Activated CD8-positive, alpha-beta memory T cell treated with anti-CD3 and anti-CD28 coated beads, Interleukin-2, amount 50 U/mL, for 48 hours (primary cell): ENCODE data around the gene PA2G4.
A peak's percentile ranks its signal among the peaks of the same experiment; 100 is the strongest.
"Not testable (repeated sequence)": the region's sequence is repeated elsewhere in the genome, so short reads cannot be mapped to it uniquely, and the experiment has no call there.

Source experiments
- DNase-seq: peaks from one replicate; pipeline ENCODE4 v3.0.0-alpha.2; 2020

The PA2G4 gene

GRCh38 chr12:56104109-56104814 is at the start of gene PA2G4:
Gene PA2G4, plus strand, starts transcription at chr12:56104559. Its CDS starts 179 bp downstream, at chr12:56104738.
- peak; percentile 97 for DNase-seq

GRCh38 chr12:56059964-56060363 is 44.4 kb upstream of the PA2G4 start:
- DNase-seq = not testable (repeated sequence)

- no peak for DNase-seq
Observed at GRCh38 chr12:56061982-56062381, 42.4 kb upstream of the PA2G4 start.

- no peak for DNase-seq
Observed at GRCh38 chr12:56062996-56063395, 41.4 kb upstream of the PA2G4 start.

- DNase-seq = no peak
Observed at GRCh38 chr12:56071648-56072047, 32.7 kb upstream of the PA2G4 start.

- DNase-seq = no peak
Observed at GRCh38 chr12:56074396-56074795, 30.0 kb upstream of the PA2G4 start.

- not testable (repeated sequence) for DNase-seq
Observed at GRCh38 chr12:56077966-56078365, 26.4 kb upstream of the PA2G4 start.

- no peak for DNase-seq
Observed at GRCh38 chr12:56078427-56078826, 25.9 kb upstream of the PA2G4 start.

GRCh38 chr12:56078931-56079722 is 25.2 kb upstream of the PA2G4 start:
- DNase-seq = peak; percentile 78

GRCh38 chr12:56079723-56080555 is 24.4 kb upstream of the PA2G4 start, which contains the start of gene ERBB3:
Gene ERBB3, plus strand, starts transcription at chr12:56080165. Its CDS starts 136 bp downstream, at chr12:56080301.
- DNase-seq = peak; percentile 79

GRCh38 chr12:56080556-56081138 is 23.7 kb upstream of the PA2G4 start:
- DNase-seq = no peak

- no peak for DNase-seq
Observed at GRCh38 chr12:56081393-56082347, 22.7 kb upstream of the PA2G4 start.

- no peak for DNase-seq
Observed at GRCh38 chr12:56082382-56082781, 22.0 kb upstream of the PA2G4 start.

GRCh38 chr12:56082967-56083366 is 21.4 kb upstream of the PA2G4 start:
- DNase-seq = no peak

- no peak for DNase-seq
Observed at GRCh38 chr12:56084958-56085543, 19.3 kb upstream of the PA2G4 start.

- no peak for DNase-seq
Observed at GRCh38 chr12:56086096-56086495, 18.3 kb upstream of the PA2G4 start.

GRCh38 chr12:56086608-56087007 is 17.8 kb upstream of the PA2G4 start:
- no peak for DNase-seq

GRCh38 chr12:56087220-56087619 is 17.1 kb upstream of the PA2G4 start:
- no peak for DNase-seq

- DNase-seq = no peak
Observed at GRCh38 chr12:56097738-56098137, 6.6 kb upstream of the PA2G4 start.

- no peak for DNase-seq
Observed at GRCh38 chr12:56098592-56098991, 5.8 kb upstream of the PA2G4 start.

- DNase-seq = no peak
Observed at GRCh38 chr12:56099787-56100186, 4.6 kb upstream of the PA2G4 start.
